HG03432 (cell line): ENCODE measurements around the gene CLCA1.

Experiments
- ATAC-seq: cut with Tn5 transposase; IDR thresholded peaks from one replicate; pipeline ENCODE4 v1.9.1; 2021; ENCODE audit warnings: mild to moderate bottlenecking, moderate library complexity; ENCODE audit not compliant: unreplicated experiment

Gene CLCA1

DNA sequence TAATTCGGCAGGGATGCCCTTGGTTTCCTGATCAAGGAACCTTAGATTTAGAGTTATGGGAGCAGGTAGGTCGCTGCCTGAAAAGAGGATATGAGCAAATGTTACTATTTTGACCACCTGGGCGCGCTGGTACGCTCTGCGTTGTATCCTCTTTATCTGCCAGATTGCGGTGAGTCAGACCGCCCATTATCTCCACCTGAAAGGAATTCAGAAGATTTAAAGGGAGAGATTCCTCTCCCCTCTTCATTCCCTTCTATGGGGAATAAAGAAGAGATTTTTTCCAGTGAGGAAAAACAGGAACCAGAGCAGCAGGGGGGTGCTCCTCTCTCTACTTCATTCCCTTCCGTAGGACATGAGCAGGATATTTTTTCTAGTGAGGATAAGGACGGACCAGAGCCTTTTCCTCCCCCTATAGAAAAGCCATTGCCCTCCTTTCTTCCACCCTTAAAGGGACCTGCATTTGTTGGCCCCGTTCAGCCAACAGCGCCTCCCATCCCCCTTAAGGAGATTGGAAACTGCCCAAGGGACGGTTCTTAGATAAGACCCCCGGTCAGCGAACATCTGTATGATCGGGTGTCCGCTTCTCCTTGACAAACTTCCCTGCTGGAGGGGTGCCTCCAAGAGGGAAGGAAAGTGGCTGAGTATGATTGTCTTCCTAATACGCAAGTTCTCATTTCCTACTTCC, 34.1 kb downstream of the CLCA1 start:
- ATAC-seq = peak; percentile 28

- ATAC-seq = no peak
These were observed 34.8 kb downstream of the CLCA1 start for GRCh38 chr1:86503406-86504136.

DNA sequence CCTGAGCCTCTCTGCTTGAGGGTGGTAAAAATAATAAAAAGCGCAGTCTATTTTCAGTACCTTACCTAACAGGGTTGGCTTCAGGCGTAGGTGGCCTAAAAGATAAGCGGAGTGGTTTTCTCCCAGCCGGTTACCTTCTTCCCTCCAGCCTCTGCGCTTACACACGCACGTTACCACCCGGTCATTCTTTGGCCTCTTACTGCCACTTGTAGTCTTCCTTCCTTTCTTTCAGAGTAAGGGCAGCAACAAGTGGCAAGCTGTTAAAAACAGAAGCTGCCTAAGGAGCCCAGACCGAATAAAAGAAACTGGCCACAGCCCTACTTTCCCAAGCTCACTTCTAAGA, 35.4 kb downstream of the CLCA1 start:
- ATAC-seq = no peak

DNA sequence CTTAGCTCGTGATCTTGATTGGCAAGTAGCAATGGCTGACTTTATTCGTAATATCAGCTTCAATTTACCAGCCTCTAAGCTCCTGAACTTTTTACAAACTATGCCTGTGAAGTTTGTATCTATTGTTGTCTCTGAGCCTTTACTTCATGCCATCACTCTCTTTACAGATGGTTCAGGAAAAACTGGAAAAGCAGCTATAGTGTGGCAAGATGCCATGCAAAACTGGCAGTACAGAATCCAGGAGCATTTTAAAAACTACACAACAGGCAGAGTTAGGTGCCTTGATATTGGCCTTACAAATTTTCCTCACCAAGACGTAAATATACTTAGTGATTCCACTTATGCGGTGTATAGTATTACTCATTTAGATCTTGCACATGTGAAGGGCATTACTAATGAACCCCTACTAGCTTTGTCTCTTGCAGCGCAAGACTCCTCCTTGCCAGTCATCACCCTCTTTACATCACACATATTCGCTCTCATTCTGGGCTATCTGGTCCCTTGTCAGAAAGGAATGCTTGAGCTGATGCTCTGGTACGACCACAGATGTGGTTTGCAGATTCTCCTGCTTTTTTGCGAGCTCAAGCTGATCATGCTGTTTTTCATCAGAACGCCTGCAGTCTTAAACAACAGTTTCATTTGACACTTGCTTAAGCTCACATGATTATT, 36.3 kb downstream of the CLCA1 start:
- ATAC-seq = no peak

DNA sequence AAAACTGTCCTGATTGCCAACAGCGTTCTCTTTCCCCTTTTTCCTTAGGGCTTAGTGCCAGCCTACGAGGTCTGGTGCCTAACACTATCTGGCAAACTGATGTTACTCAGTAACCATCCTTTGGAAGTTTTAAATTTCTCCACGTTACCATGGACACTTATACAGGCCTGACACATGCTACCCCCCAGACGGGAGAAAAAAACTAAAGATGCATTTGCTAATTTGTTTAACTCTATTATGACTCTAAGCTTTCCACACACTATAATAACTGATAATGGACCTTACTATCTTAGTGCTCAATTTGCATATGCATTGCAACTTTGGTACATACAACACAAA, 36.8 kb downstream of the CLCA1 start:
- no peak for ATAC-seq

- ATAC-seq = peak; percentile 66
These were observed 39.3 kb downstream of the CLCA1 start for GRCh38 chr1:86507935-86508582.

DNA sequence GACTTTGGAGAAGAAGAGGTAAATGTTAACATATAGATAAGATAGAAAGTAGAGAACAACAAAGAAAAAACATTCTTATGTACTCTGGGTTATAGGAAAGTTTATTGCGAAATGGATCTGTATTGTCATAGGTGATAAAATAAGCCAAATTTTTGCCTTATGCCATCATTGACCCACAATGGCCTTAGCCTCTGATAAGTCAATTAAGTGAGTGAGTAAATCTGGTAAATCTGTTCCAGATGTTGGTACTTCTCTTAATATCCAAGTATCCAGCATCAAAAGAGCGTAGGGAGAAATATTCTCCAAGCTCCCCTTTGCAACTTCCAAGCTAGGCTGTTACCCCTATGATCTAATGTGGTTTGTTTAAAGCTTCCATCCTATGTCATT, 39.8 kb downstream of the CLCA1 start:
- ATAC-seq = no peak

DNA sequence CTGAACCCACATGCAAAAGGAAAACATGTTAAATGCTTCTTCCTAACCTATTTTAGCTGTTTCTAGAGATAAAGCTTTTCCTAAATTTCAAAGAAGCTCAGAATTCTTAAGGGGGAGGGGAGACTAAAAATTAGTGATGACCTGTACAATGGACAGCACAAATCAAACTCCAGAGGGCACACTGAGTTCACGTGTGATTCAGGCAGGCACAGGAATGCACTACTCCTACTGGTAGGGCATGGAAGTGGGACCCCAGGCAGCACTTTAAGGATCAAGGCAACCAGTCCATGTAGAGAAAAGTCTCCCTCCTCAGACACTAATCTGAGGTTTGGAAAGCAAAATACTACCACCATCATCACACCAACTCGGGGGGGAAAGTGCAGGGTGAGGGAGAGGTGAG, 46.9 kb downstream of the CLCA1 start:
- no peak for ATAC-seq

GRCh38 chr1:86516335-86516734, 47.6 kb downstream of the CLCA1 start:
- no peak for ATAC-seq

DNA sequence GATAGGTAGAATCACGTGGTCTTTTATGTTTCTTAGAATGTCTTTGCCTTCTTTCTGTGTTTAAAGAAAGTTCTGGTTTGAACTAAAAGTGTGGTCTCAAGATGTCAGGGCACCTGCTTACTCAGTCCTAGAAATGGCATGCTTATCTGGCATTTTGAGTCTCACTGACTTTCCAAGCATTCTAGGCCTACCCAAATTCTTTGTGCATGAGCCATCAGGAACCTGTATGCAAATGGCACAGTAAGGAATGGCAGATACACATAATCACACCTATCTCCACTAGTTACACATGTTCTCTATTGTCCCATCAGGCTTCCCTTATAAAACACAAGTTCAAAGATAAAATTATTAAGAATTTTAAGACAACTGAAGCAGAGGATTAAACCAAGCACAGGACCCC, 48.6 kb downstream of the CLCA1 start:
- no peak for ATAC-seq

DNA sequence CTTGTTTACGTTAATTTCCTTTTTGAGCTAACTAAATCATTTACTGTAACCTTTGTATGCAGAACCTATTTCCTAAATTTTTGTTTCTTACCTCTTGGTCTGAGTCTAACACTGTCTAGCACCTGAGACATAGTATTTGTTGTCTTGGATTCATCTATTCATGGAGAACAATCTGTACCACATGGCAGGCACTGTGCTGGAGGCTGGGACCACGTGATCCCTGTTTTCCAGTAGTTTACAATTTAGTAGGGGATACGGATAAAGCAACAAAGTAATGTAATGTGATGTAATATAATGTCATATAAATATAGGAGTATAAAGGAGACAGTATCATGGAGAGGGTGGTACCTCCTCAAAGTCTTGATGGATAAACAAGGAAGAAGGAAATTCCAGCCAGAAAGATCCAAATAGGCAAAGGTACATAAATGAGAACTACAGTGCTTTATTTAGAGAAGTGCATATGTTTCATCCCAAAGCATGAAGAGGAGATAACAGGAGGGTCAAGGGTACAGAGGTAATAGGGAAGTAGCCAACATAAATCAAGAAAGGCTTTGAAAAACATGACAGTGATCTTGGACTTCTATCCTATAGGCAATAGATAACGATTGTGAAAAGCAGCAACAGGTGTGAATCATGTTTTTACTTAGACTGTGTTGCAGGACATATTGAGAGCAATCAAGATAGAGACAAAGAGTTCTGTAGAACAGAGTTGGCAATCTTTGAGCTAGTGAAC, 52.2 kb downstream of the CLCA1 start:
- ATAC-seq = no peak

- no peak for ATAC-seq
These were observed 52.8 kb downstream of the CLCA1 start for GRCh38 chr1:86521522-86521891.

- ATAC-seq = no peak
These were observed 53.5 kb downstream of the CLCA1 start for GRCh38 chr1:86522240-86522639.

GRCh38 chr1:86523670-86524354, 55.1 kb downstream of the CLCA1 start:
- no peak for ATAC-seq

DNA sequence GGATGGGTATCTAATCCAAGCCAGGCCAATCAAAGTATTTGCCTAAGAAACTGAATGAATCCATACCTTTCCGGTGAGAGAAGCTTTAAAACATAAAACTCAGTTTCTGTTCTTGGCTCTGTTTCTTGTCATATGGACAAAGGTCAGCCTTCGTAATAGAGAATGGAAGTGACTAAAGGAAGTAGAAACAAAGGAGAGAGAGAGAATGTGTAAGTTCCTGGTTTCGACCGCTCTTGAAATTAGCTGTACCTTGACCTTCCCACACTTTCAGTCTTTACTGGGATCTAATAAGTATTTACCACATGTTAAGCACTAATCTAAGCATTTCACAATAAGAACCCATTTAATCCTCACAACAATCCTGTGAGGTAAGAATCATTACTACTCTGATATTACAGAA, 58.6 kb downstream of the CLCA1 start:
- no peak for ATAC-seq

DNA sequence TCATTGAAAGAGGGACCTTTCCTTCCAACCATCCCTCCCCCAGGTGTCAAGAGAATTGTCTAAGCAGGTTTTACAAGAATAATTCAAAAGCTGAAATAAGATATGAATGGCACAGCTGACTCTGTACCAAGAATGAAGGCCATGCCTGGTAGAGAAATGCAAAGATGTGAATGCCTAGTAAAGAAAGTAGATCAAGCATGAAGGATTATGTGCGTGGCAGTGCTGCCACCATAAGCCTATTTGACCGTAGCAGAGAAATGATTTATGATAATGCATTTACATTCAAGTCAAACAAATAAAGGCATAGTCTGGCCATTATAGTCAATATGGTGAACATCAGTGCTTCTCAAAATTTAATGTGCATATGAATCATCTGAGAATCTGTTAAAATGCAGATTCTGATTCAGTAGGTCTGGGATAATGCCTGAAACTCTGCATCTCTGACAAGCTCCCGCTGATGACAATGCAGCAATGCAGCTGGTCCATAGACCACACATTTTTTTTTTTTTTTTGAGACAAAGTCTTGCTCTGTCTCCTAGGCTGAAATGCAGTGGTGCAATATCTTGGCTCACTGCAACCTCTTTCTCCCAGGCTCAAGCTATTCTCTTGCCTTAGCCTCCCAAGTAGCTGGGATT, 61.6 kb downstream of the CLCA1 start:
- no peak for ATAC-seq

GRCh38 chr1:86537928-86538695, 69.4 kb downstream of the CLCA1 start:
- no peak for ATAC-seq

DNA sequence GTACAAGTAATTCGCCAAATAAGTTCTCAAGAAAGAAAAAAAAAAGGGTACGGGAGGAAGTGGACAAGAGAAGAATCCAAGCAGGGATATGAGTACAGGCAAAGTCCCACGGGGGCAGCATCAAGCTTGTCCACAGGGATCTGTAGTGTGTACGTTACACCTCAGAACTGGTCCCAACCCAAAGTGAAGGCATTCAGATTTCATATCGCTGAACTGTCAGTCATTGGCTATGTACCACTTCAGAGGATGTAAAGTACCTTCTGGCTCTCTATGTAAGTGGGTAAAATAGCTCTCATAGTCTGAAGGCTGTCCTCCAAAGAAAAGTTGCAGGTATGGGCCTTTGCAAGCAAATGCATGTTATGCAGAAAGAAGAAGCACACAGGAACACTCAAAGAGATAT, 70.0 kb downstream of the CLCA1 start:
- ATAC-seq = no peak

- ATAC-seq = no peak
These were observed 73.1 kb downstream of the CLCA1 start for GRCh38 chr1:86541859-86542258.
